VCaP (cell line): ENCODE data around the gene SPATS2L.

Experiments
- H3K27ac ChIP-seq: fragments of 450-650 bp; 2 replicates; pipeline ENCODE4 v1.5.1; 2017
- CTCF ChIP-seq: fragments of 450-650 bp; conservative IDR thresholded peaks from 2 replicates; pipeline ENCODE4 v1.5.1; 2017; ENCODE audit warnings: mild to moderate bottlenecking, moderate library complexity

Gene SPATS2L

GRCh38 chr2:200403814-200404213 lies 97.3 kb downstream of the SPATS2L start:
- no peak for TF ChIP-seq CTCF
- peak overlapping the region; percentile 29 for H3K27ac ChIP-seq

GRCh38 chr2:200404615-200405014 lies 98.1 kb downstream of the SPATS2L start:
- no peak for TF ChIP-seq CTCF

GRCh38 chr2:200405599-200406298 lies 99.3 kb downstream of the SPATS2L start:
- no peak overlapping the region for H3K27ac ChIP-seq

More at GRCh38 chr2:200404615-200405014, 98.1 kb downstream of the SPATS2L start:
- no peak overlapping the region for H3K27ac ChIP-seq

GRCh38 chr2:200406379-200406778 lies 99.9 kb downstream of the SPATS2L start:
- no peak overlapping the region for H3K27ac ChIP-seq
- no peak for TF ChIP-seq CTCF

More at GRCh38 chr2:200405599-200406298, 99.3 kb downstream of the SPATS2L start:
- no peak for TF ChIP-seq CTCF

- no peak overlapping the region for H3K27ac ChIP-seq
- no peak for TF ChIP-seq CTCF
Observed at GRCh38 chr2:200408428-200409316, 102.2 kb downstream of the SPATS2L start.

- no peak overlapping the region for H3K27ac ChIP-seq
- TF ChIP-seq CTCF, result no peak
Observed at GRCh38 chr2:200411831-200412230, 105.3 kb downstream of the SPATS2L start.

GRCh38 chr2:200414367-200414766 lies 107.9 kb downstream of the SPATS2L start:
- no peak overlapping the region for H3K27ac ChIP-seq
- TF ChIP-seq CTCF, result no peak
